Fibroblast of skin of scalp (primary cell): ENCODE results near the gene ZMYM4.
"Not testable (repeated sequence)": the region's sequence is repeated elsewhere in the genome, so short reads cannot be mapped to it uniquely, and the experiment has no call there.

ENCODE experiments used
- DNase-seq: peaks from one replicate; pipeline ENCODE4 v3.0.0-alpha.2; 2013

The ZMYM4 gene

GRCh38 chr1:35460796-35461195 lies 192.3 kb downstream of the ZMYM4 start:
- no peak for DNase-seq

GRCh38 chr1:35461966-35462651 lies 193.6 kb downstream of the ZMYM4 start:
- DNase-seq, result no peak

GRCh38 chr1:35463232-35463631 lies 194.7 kb downstream of the ZMYM4 start:
- no peak for DNase-seq

GRCh38 chr1:35463749-35464148 lies 195.2 kb downstream of the ZMYM4 start:
- DNase-seq, result not testable (repeated sequence)

GRCh38 chr1:35466120-35466519 lies 197.6 kb downstream of the ZMYM4 start:
- no peak for DNase-seq

DNA sequence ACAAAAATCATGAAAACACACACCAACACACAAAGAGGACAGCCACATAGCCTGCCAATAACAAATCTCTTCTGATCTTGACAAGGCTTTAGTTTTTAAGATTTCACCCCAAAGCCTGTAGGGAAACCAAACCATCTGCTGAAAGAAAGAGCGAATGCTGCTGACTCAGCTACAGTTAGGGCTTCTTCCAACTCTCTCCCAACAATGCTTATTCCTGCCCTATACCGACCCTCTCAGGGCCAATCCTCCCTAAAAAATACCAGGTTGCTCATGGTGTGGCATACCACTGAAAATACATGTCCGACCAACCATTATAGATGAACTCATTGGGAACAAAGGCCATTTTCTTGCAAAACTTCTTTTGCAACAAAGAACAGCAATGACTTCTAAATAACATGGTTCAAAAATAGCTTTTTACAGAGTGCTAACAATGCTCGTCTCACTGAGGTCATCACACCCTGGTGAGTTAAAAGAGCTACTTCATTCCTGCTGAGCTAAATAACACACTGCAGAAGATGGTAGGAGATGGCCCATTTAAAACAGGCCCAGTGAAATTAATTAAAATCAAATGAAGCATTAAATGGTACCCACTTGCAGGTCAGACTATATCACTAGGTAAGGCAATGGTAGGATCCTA lies 202.6 kb downstream of the ZMYM4 start:
- no peak for DNase-seq
